Measurements from ENCODE around the gene NEURL2. TPM values are rescaled to one million over a fixed set of nuclear protein-coding genes. Genes with fewer than 3 reads are reported as not detected.
A peak's percentile ranks its signal among the peaks of the same experiment; 100 is the strongest.

The NEURL2 gene, protein sequence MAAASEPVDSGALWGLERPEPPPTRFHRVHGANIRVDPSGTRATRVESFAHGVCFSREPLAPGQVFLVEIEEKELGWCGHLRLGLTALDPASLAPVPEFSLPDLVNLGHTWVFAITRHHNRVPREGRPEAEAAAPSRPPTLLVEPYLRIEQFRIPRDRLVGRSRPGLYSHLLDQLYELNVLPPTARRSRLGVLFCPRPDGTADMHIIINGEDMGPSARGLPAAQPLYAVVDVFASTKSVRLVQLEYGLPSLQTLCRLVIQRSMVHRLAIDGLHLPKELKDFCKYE
- 3.2 and 6.9 TPM in 2 replicates for total RNA-seq

DNA sequence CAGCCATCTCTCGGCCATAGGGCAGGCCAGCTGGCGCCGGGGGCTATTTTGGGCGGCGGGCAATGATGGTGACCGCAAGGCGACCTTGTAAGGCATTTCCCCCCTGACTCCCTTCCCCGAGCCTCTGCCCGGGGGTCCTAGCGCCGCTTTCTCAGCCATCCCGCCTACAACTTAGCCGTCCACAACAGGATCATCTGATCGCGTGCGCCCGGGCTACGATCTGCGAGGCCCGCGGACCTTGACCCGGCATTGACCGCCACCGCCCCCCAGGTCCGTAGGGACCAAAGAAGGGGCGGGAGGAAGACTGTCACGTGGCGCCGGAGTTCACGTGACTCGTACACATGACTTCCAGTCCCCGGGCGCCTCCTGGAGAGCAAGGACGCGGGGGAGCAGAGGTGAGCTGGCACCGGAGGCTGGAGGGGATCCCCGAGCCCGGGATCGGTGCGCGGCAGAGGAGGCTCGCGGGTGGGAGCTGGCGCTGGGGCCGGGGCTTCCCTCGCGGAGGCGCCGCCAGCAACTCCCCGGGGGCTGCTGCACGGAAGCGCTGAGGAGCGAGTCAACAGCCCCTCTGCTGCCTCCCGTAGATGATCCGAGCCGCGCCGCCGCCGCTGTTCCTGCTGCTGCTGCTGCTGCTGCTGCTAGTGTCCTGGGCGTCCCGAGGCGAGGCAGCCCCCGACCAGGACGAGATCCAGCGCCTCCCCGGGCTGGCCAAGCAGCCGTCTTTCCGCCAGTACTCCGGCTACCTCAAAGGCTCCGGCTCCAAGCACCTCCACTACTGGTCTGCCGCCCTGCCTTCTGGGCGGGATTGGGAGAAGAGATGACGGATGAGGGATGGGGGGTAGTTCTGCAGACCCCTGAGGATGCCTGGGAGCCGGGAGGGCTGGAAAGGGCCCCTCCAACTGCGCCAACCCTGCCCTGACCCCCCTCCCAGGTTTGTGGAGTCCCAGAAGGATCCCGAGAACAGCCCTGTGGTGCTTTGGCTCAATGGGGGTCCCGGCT, at the start of gene NEURL2, which contains the start of gene CTSA:
TSS of gene NEURL2 (minus strand) at position 224 of the 999 bp plus-strand sequence. CDS start at position 7, 217 bp downstream.
TSS of gene CTSA (plus strand) at position 351 of the 999 bp plus-strand sequence. CDS start at position 585, 234 bp downstream.
- no peak for DNase-seq (ENCODE audit: low read depth)

DNA sequence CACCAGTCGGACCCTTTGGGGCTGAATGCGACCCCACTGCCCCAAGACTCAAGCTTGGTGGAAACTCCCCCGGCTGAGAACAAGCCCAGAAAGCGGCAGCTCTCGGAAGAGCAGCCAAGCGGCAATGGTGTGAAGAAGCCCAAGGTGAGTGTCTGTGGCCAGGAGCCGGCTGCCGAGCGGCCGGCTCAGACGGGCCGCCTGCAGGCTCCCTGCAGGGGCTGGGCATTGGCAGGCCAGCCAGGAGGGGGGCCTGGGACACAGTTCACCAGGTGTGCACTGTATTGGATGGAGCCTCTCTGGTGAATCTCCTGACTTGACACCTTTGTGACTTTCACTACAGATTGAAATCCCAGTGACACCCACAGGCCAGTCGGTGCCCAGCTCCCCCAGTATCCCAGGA, 49.5 kb upstream of the NEURL2 start:
- no peak for DNase-seq (ENCODE audit: low read depth)
- no peak overlapping the region for H3K4me3 ChIP-seq (ENCODE audit: low read depth, low read length)
- TF ChIP-seq, protein P1, sequence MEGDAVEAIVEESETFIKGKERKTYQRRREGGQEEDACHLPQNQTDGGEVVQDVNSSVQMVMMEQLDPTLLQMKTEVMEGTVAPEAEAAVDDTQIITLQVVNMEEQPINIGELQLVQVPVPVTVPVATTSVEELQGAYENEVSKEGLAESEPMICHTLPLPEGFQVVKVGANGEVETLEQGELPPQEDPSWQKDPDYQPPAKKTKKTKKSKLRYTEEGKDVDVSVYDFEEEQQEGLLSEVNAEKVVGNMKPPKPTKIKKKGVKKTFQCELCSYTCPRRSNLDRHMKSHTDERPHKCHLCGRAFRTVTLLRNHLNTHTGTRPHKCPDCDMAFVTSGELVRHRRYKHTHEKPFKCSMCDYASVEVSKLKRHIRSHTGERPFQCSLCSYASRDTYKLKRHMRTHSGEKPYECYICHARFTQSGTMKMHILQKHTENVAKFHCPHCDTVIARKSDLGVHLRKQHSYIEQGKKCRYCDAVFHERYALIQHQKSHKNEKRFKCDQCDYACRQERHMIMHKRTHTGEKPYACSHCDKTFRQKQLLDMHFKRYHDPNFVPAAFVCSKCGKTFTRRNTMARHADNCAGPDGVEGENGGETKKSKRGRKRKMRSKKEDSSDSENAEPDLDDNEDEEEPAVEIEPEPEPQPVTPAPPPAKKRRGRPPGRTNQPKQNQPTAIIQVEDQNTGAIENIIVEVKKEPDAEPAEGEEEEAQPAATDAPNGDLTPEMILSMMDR (conservative IDR thresholded peaks at IDR 0.05; ENCODE audit: low read depth, low read length): no peak

More for the DNA sequence above, at the start of gene NEURL2, which contains the start of gene CTSA:
- H3K4me3 ChIP-seq (ENCODE audit: low read depth, low read length): peak within 1 kb of the TSS; percentile 87
- TF ChIP-seq, protein P1 (conservative IDR thresholded peaks at IDR 0.05; ENCODE audit: low read depth, low read length): no peak

DNA sequence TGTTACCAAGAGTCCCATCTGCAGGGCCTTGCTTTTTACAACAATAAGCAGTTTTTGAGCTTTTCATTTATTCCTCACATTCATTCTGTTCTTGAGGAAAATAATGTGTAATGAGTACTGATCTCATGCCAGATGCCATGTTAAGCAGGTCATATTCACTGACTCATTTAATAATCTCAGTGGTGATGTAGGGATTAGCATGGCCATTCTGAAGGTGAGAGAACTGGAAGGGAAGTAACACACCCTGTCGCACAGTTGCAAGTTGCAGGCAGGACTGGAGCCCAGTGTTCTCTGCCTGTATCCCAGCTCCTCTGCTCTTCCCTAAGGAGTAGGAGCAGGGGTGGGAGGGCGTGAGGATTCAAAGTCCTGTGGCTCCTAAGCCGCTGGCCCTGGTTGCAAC, 49.0 kb upstream of the NEURL2 start:
- TF ChIP-seq, protein P1 (conservative IDR thresholded peaks at IDR 0.05; ENCODE audit: low read depth, low read length): no peak
- DNase-seq (ENCODE audit: low read depth): no peak

DNA sequence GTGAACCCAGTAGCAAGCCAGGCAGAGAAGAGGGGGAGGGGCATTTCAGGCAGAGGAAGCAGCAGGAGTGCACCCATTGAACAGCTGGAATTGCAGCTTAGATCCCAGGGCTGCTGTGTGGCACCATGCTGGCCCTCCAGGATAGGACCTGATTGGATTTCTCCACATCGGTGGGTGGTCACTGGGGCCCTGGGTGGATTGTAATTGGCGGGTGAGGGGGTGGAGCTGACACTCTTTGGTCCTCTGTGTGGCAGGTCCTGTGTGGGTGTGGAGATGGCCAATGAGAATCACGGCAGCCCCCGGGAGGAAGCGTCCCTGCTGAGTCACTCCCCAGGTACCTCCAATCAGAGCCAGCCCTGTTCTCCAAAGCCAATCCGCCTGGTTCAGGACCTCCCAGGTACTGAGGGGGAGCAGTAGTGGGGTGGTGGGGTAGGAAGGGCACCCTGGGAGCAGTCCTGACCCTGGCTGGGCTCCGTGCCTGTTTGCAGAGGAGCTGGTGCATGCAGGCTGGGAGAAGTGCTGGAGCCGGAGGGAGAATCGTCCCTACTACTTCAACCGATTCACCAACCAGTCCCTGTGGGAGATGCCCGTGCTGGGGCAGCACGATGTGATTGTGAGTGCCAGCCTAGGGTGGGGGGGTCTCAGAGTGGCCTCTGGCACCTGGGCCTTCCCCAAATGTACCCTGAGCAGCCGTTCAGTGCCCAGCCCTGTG, 47.9 kb upstream of the NEURL2 start:
- no peak for DNase-seq (ENCODE audit: low read depth)
- TF ChIP-seq, protein P1 (conservative IDR thresholded peaks at IDR 0.05; ENCODE audit: low read depth, low read length): no peak
- H3K4me3 ChIP-seq (ENCODE audit: low read depth, low read length): no peak overlapping the region

More for the DNA sequence above, 49.0 kb upstream of the NEURL2 start:
- H3K4me3 ChIP-seq (ENCODE audit: low read depth, low read length): no peak overlapping the region

DNA sequence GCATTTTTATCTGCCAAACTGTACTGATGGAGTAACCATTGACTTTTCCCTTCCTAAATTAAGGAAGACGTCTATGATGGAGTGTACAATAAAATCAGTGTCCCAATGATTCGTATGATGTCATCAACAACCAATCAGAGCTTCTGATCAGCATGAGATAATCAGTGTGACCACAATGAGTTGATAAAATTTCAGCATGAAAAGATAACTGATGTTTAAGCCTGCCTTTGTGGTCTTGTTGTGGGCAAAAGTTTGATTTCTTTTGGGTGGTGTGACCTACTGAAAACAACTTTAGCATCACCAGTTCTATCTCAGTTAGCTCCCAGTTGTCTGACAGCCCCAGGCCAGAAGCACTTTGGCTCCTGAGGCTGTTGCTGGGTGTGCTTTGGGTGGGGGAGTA, 46.8 kb upstream of the NEURL2 start:
- no peak for DNase-seq (ENCODE audit: low read depth)
- TF ChIP-seq, protein P1 (conservative IDR thresholded peaks at IDR 0.05; ENCODE audit: low read depth, low read length): no peak
- no peak overlapping the region for H3K4me3 ChIP-seq (ENCODE audit: low read depth, low read length)

DNA sequence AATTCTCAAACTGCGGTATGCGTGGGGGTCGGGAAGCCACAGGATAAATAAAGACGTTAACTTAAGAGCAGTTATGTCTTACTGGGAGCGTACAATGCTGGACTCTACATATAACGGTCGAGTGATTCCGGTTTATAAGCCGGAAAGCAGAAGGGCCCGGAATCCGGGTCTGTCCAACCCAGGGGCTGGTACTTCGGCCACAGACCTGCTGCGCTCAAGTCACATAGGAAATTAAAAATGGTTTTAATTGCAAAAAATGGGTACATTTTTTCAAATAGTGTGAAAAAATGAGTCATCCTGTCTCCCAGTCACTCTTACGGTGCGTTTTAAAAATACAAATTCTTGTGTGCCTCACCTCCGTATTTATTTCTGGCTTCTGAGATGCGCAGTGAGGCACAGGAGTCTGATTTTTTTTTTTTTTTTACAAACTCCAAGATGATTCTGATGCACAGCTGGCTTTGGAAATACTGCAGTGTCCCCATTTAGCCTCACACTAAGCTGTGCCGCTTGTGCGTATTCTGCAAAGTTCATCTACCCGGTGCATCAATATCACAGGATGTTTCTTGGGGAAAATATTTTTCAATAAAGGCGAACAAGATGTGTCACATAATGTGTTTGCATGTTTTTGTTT, 44.5 kb upstream of the NEURL2 start:
- H3K4me3 ChIP-seq (ENCODE audit: low read depth, low read length): peak overlapping the region; percentile 75
- TF ChIP-seq, protein P1 (conservative IDR thresholded peaks at IDR 0.05; ENCODE audit: low read depth, low read length): no peak
- no peak for DNase-seq (ENCODE audit: low read depth)
